ENCODE results near the gene LIPF.
"Not testable (repeated sequence)": the region's sequence is repeated elsewhere in the genome, so short reads cannot be mapped to it uniquely, and the experiment has no call there.

Gene LIPF

GRCh38 chr10:88680958-88681357 is 16.7 kb downstream of the LIPF start:
- no peak for FAIRE-seq

GRCh38 chr10:88682491-88682890 is 18.2 kb downstream of the LIPF start:
- no peak for FAIRE-seq

GRCh38 chr10:88687853-88688467 is 23.7 kb downstream of the LIPF start:
- peak; percentile 53 for FAIRE-seq

- FAIRE-seq = no peak
Measured at GRCh38 chr10:88689366-88689765, 25.1 kb downstream of the LIPF start.

GRCh38 chr10:88693392-88694020 is 29.3 kb downstream of the LIPF start:
- FAIRE-seq = no peak

GRCh38 chr10:88702848-88703597 is 38.8 kb downstream of the LIPF start:
- FAIRE-seq = no peak

- no peak for FAIRE-seq
Measured at GRCh38 chr10:88705958-88706357, 41.7 kb downstream of the LIPF start, which contains the start of gene LIPK. Gene LIPK (plus strand): TSS chr10:88706249. CDS start chr10:88724544, 18,295 bp downstream.

- FAIRE-seq = no peak
Measured at GRCh38 chr10:88707429-88708155, 43.4 kb downstream of the LIPF start.

- not testable (repeated sequence) for FAIRE-seq
Measured at GRCh38 chr10:88709361-88709760, 45.1 kb downstream of the LIPF start.

GRCh38 chr10:88715517-88715916 is 51.3 kb downstream of the LIPF start:
- no peak for FAIRE-seq

- FAIRE-seq = no peak
Measured at GRCh38 chr10:88721392-88721791, 57.1 kb downstream of the LIPF start.

GRCh38 chr10:88725798-88726197 is 61.6 kb downstream of the LIPF start:
- FAIRE-seq = no peak

GRCh38 chr10:88728107-88728763 is 64.0 kb downstream of the LIPF start:
- no peak for FAIRE-seq

Data from TTC549 (cell line).